Stomach (tissue), 4 donors: ENCODE results near the gene RNASET2.

ENCODE experiments used
- CTCF ChIP-seq, 7 experiments: fragments of 450-650 bp in 4 of 7; fragments of 200-600 bp in 3 of 7; sonication (generic) in 3 of 7; IDR thresholded peaks; one replicate each; pipeline ENCODE4 v1.5.1; 2016 to 2019; ENCODE audit warnings: antibody characterized with exemption in 7 of 7, control low read depth in 2 of 7, mild to moderate bottlenecking in 1 of 7
- EP300 ChIP-seq: sonication (generic); formaldehyde crosslinking; IDR thresholded peaks from one replicate; pipeline ENCODE4 v1.6.1; 2017; ENCODE audit warnings: antibody characterized with exemption

GRCh38 chr6:166949528-166950442, 6.6 kb downstream of the RNASET2 start:
- TF ChIP-seq CTCF (IDR thresholded peaks at IDR 0.05) (no peak), EP300 (no peak)
